Endodermal cell (in vitro differentiated cells): ENCODE measurements around the gene EPSTI1. TPM values are rescaled to one million over a fixed set of nuclear protein-coding genes. Genes with fewer than 3 reads are reported as not detected.

Experiments
- DNase-seq: peaks from one replicate; pipeline ENCODE4 v3.0.0-alpha.2; 2017
- H3K27ac ChIP-seq: 2 replicates; pipeline ENCODE4 v1.5.1; 2013; ENCODE audit warnings: mild to moderate bottlenecking, low read depth, low read length, moderate library complexity
- H3K27me3 ChIP-seq: 2 replicates; pipeline ENCODE4 v1.6.1; 2013; ENCODE audit warnings: mild to moderate bottlenecking, low read length, moderate library complexity; ENCODE audit not compliant: insufficient read depth, control insufficient read depth, poor library complexity, severe bottlenecking
- H3K36me3 ChIP-seq: 2 replicates; pipeline ENCODE4 v1.7.0; 2013; ENCODE audit warnings: mild to moderate bottlenecking, low read length, moderate library complexity; ENCODE audit not compliant: control insufficient read depth, insufficient read depth
- H3K4me1 ChIP-seq: one replicate; pipeline ENCODE4 v1.7.0; 2013; ENCODE audit warnings: low read length; ENCODE audit not compliant: control insufficient read depth, insufficient read depth
- H3K4me3 ChIP-seq: 2 replicates; pipeline ENCODE4 v1.5.1; 2013; ENCODE audit warnings: mild to moderate bottlenecking, low read length, moderate library complexity
- H3K9ac ChIP-seq: 2 replicates; pipeline ENCODE4 v1.6.1; 2013; ENCODE audit warnings: mild to moderate bottlenecking, low read length, moderate library complexity; ENCODE audit not compliant: poor library complexity, severe bottlenecking; ENCODE audit errors: extremely low read depth
- H3K9me3 ChIP-seq: 2 replicates; pipeline ENCODE4 v1.6.1; 2013; ENCODE audit warnings: mild to moderate bottlenecking, low read length, moderate library complexity; ENCODE audit not compliant: control insufficient read depth
- H3K27ac Mint-ChIP-seq: 2 replicates; pipeline ENCODE4 v1.8.0; 2020; ENCODE audit warnings: mixed read lengths
- H3K27me3 Mint-ChIP-seq: 2 replicates; pipeline ENCODE4 v1.8.0; 2021; ENCODE audit warnings: mild to moderate bottlenecking, mixed read lengths; ENCODE audit not compliant: insufficient read depth
- H3K36me3 Mint-ChIP-seq: 2 replicates; pipeline ENCODE4 v1.8.0; 2020; ENCODE audit warnings: low read depth, mixed read lengths
- H3K4me1 Mint-ChIP-seq: 2 replicates; pipeline ENCODE4 v1.8.0; 2020; ENCODE audit warnings: mixed read lengths
- H3K4me3 Mint-ChIP-seq: 2 replicates; pipeline ENCODE4 v1.8.0; 2020; ENCODE audit warnings: mild to moderate bottlenecking, moderate library complexity, mixed read lengths
- H3K9me3 Mint-ChIP-seq: 2 replicates; pipeline ENCODE4 v1.8.0; 2020; ENCODE audit warnings: mild to moderate bottlenecking, mixed read lengths
- WGBS, 2 experiments: methylation state at CpG; one replicate each; pipeline versions ENCODE4 v1.1.5 to v1.1.7; 2013; ENCODE audit warnings: missing lambda C conversion rate in 2 of 2, mixed read lengths in 1 of 2; ENCODE audit not compliant: insufficient coverage in 1 of 2, insufficient read length in 1 of 2; 5-methylcytosine and 5-hydroxymethylcytosine counted together
- total RNA-seq, 2 donors: library from RNA; stranded (reverse); fragmentation: NEBNext Ultra II Directional in 1 of 2; extraction: Animal tissue kit (Norgen Biotek cat#: 25700) in 1 of 2; gene quantifications; 2 replicates in 1 of 2; 3 replicates in 1 of 2; pipeline ENCODE4 v1.2.1, GENCODE V29; 2021
- TF ChIP-seq, protein P1 (sequence below): fragments of 200-600 bp; sonication (generic); conservative IDR thresholded peaks from 2 replicates; pipeline ENCODE4 v1.5.0; 2021; ENCODE audit warnings: antibody characterized with exemption, mild to moderate bottlenecking

EPSTI1 gene
- total RNA-seq, 2 donors from 2014 or later, result 33.8 to 101 TPM

- TF ChIP-seq, protein P1, sequence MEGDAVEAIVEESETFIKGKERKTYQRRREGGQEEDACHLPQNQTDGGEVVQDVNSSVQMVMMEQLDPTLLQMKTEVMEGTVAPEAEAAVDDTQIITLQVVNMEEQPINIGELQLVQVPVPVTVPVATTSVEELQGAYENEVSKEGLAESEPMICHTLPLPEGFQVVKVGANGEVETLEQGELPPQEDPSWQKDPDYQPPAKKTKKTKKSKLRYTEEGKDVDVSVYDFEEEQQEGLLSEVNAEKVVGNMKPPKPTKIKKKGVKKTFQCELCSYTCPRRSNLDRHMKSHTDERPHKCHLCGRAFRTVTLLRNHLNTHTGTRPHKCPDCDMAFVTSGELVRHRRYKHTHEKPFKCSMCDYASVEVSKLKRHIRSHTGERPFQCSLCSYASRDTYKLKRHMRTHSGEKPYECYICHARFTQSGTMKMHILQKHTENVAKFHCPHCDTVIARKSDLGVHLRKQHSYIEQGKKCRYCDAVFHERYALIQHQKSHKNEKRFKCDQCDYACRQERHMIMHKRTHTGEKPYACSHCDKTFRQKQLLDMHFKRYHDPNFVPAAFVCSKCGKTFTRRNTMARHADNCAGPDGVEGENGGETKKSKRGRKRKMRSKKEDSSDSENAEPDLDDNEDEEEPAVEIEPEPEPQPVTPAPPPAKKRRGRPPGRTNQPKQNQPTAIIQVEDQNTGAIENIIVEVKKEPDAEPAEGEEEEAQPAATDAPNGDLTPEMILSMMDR, result no peak
- no peak overlapping the region for H3K9ac ChIP-seq
- DNase-seq, result no peak
- no peak overlapping the region for H3K4me3 ChIP-seq
- H3K27me3 ChIP-seq, result no peaks in the 10 kb centered on the region
- H3K36me3 Mint-ChIP-seq, result peaks cover 63% of the 10 kb centered on the region
- peaks cover 26% of the 10 kb centered on the region for H3K9me3 Mint-ChIP-seq
- no peak overlapping the region for H3K27ac Mint-ChIP-seq
- 97% methylated on average over 1 of the region's 1 CpG; no CpG with 5 or more reads in 1 of the 2 experiments for WGBS, 2 experiments
- H3K36me3 ChIP-seq, result peaks cover 80% of the 10 kb centered on the region
- H3K4me1 ChIP-seq, result no peaks in the 10 kb centered on the region
- H3K4me3 Mint-ChIP-seq, result no peak overlapping the region
- no peak overlapping the region for H3K27ac ChIP-seq
- peaks cover 2% of the 10 kb centered on the region for H3K27me3 Mint-ChIP-seq
- H3K4me1 Mint-ChIP-seq, result peaks cover 5% of the 10 kb centered on the region
- peaks cover 34% of the 10 kb centered on the region for H3K9me3 ChIP-seq
Measured at GRCh38 chr13:42946927-42947326, 45.1 kb downstream of the EPSTI1 start.

DNA sequence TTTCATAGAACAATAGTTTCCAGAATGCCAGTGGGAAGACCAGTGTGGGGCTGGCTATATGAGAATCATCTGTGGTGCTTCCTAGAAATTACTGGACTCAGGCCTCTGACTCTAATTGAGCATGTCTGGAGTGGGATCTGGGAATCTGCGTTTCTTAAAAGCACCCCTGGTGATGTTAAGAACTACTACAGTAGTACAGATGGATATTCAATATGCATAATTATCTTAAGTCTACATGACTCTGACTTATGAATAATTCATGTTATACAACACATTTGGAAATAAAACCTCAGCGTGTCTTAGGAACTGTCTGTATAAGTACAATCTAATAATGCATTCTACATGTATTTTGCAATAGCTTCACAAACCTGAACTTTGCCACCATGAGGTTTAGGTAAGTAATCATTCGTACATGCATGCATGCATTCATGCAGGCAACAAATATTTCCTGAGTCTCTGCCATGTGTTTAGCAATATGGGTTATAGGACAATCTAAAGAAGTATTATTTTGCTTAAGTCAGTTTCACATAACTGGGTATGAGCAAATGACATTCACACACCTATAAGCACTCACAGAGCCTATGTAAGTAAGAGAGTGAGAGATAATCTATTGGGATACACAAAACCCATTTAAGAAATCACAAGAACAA lies 62.0 kb downstream of the EPSTI1 start:
- 82 to 100% methylated on average over 2 to 3 of the region's 3 CpGs for WGBS, 2 experiments
- peaks cover 4% of the 10 kb centered on the region for H3K9me3 Mint-ChIP-seq
- H3K36me3 ChIP-seq, result peaks cover 74% of the 10 kb centered on the region
- no peaks in the 10 kb centered on the region for H3K4me1 ChIP-seq
- DNase-seq, result no peak
- no peak overlapping the region for H3K27ac Mint-ChIP-seq
- no peak overlapping the region for H3K27ac ChIP-seq
- no peak overlapping the region for H3K4me3 Mint-ChIP-seq
- no peaks in the 10 kb centered on the region for H3K27me3 Mint-ChIP-seq
- TF ChIP-seq, protein P1, result no peak
- no peak overlapping the region for H3K9ac ChIP-seq
- H3K27me3 ChIP-seq, result no peaks in the 10 kb centered on the region
- H3K4me1 Mint-ChIP-seq, result peaks cover 5% of the 10 kb centered on the region
- H3K4me3 ChIP-seq, result no peak overlapping the region
- H3K36me3 Mint-ChIP-seq, result peaks cover 33% of the 10 kb centered on the region
- peaks cover 10% of the 10 kb centered on the region for H3K9me3 ChIP-seq

DNA sequence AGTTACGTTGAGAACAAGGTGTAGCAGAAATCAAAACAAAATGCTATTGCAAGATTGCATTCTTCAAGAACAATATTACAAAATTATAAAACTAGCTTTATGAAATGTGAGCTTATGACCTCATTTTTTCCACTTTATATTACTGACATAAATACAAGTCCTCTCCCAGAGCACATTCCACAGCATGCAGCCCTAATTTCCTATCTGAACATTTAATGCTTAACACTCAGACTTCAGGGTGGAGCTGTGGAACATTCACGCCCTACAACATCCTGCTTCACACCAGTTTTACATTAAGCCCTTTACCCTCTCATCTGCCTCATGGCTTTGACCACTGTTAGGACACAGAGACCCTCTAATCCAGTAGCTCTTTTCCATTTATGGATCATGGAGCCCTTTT lies 65.5 kb downstream of the EPSTI1 start:
- Mint-ChIP-seq H3K27ac (no peak overlapping the region), H3K27me3 (no peaks in the 10 kb centered on the region), H3K9me3 (peaks cover 4% of the 10 kb centered on the region), H3K4me3 (no peak overlapping the region), H3K36me3 (peaks cover 31% of the 10 kb centered on the region), H3K4me1 (peaks cover 5% of the 10 kb centered on the region)
- no peak for DNase-seq
- Histone ChIP-seq H3K9ac (no peak overlapping the region), H3K9me3 (peaks cover 10% of the 10 kb centered on the region), H3K36me3 (peaks cover 82% of the 10 kb centered on the region), H3K4me3 (no peak overlapping the region), H3K4me1 (no peaks in the 10 kb centered on the region), H3K27ac (no peak overlapping the region), H3K27me3 (no peaks in the 10 kb centered on the region)
- TF ChIP-seq, protein P1, result no peak
- 86 to 97% methylated on average over 1 to 2 of the region's 2 CpGs for WGBS, 2 experiments
